HUES64 (cell line): Measurements from ENCODE around the gene CELSR1.

Experiments
- H3K27ac ChIP-seq: 2 replicates; pipeline ENCODE4 v1.7.0; 2013; ENCODE audit warnings: low read depth, low read length, inconsistent platforms
- H3K27me3 ChIP-seq: 2 replicates; pipeline ENCODE4 v1.6.1; 2013; ENCODE audit warnings: mild to moderate bottlenecking, low read length; ENCODE audit not compliant: insufficient read depth
- H3K36me3 ChIP-seq: 2 replicates; pipeline ENCODE4 v1.6.1; 2013; ENCODE audit warnings: mild to moderate bottlenecking, low read length; ENCODE audit not compliant: insufficient read depth
- H3K4me1 ChIP-seq: 2 replicates; pipeline ENCODE4 v1.6.1; 2013; ENCODE audit warnings: mild to moderate bottlenecking, low read length, moderate library complexity; ENCODE audit not compliant: insufficient read depth
- H3K4me3 ChIP-seq: 2 replicates; pipeline ENCODE4 v1.5.1; 2013; ENCODE audit warnings: mild to moderate bottlenecking, low read length, moderate library complexity
- H3K9ac ChIP-seq: 2 replicates; pipeline ENCODE4 v1.6.1; 2013; ENCODE audit warnings: mild to moderate bottlenecking, low read depth, low read length
- H3K9me3 ChIP-seq: 2 replicates; pipeline ENCODE4 v1.6.1; 2013; ENCODE audit warnings: low read depth, low read length; ENCODE audit not compliant: insufficient read depth
- WGBS: fragments of 150-250, 120-280 bp; methylation state at CpG from one replicate; pipeline ENCODE4 v1.1.7; 2013; ENCODE audit warnings: missing lambda C conversion rate; 5-methylcytosine and 5-hydroxymethylcytosine counted together

The CELSR1 gene

GRCh38 chr22:46351131-46351735 lies 186.2 kb downstream of the CELSR1 start:
- no peak overlapping the region for H3K9ac ChIP-seq
- H3K27me3 ChIP-seq = no peaks in the 10 kb centered on the region
- no peak overlapping the region for H3K4me3 ChIP-seq
- peaks cover 93% of the 10 kb centered on the region for H3K36me3 ChIP-seq
- no peak overlapping the region for H3K27ac ChIP-seq
- no peaks in the 10 kb centered on the region for H3K9me3 ChIP-seq
- 96% methylated on average over 28 of the region's 28 CpGs for WGBS
- H3K4me1 ChIP-seq = no peaks in the 10 kb centered on the region

GRCh38 chr22:46350646-46351045 lies 186.8 kb downstream of the CELSR1 start:
- Histone ChIP-seq H3K27me3 (no peaks in the 10 kb centered on the region), H3K36me3 (peaks cover 93% of the 10 kb centered on the region)

DNA sequence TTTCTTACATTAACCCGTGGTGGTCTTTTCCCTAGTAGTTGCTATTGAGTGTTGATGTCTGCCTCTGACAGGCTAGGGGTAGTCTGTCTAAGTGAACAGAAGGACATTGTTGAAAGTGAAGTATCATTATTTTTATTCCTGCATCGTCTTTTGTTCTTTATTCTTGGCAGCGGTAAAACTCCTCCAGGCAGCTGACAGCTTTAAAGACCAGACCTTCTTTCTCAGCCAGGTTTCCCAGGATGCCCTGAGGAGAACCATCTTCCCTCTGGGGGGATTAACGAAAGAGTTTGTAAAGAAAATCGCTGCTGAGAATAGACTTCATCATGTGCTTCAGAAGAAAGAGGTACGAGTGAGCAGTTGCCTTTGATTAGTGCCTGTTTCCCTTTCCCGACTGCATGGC lies 187.3 kb downstream of the CELSR1 start:
- no peaks in the 10 kb centered on the region for H3K9me3 ChIP-seq
- 95% methylated on average over 7 of the region's 7 CpGs for WGBS
- H3K9ac ChIP-seq = no peak overlapping the region
- no peak overlapping the region for H3K4me3 ChIP-seq
- no peaks in the 10 kb centered on the region for H3K27me3 ChIP-seq
- no peaks in the 10 kb centered on the region for H3K4me1 ChIP-seq
- no peak overlapping the region for H3K27ac ChIP-seq
- H3K36me3 ChIP-seq = peaks cover 94% of the 10 kb centered on the region

More at GRCh38 chr22:46350646-46351045, 186.8 kb downstream of the CELSR1 start:
- Histone ChIP-seq H3K27ac (no peak overlapping the region), H3K4me3 (no peak overlapping the region), H3K4me1 (no peaks in the 10 kb centered on the region), H3K9ac (no peak overlapping the region), H3K9me3 (no peaks in the 10 kb centered on the region)
- 97% methylated on average over 20 of the region's 20 CpGs for WGBS

DNA sequence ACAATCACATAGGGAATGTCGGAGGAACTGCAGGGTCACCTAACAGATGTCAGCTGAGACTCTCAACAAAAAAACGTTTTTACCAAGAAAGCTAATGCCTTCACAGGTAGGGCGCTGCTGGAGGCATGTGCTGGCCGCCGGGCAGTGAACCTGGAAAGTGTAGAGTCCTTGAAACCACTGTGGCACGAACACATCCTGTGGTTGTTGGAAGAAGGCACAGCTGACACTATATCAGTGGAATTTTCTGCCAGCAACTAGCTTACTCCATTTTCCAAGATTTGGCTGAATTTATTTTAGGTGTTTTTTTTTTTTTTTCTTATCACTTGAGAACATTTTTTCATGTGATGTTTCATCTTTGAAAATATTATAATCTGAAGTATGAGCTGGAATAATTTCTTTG lies 187.7 kb downstream of the CELSR1 start:
- Histone ChIP-seq H3K27me3 (no peaks in the 10 kb centered on the region), H3K27ac (no peak overlapping the region), H3K9ac (no peak overlapping the region), H3K4me1 (no peaks in the 10 kb centered on the region), H3K4me3 (no peak overlapping the region), H3K9me3 (no peaks in the 10 kb centered on the region), H3K36me3 (peaks cover 94% of the 10 kb centered on the region)
- 92% methylated on average over 6 of the region's 6 CpGs for WGBS

GRCh38 chr22:46349238-46349637 lies 188.2 kb downstream of the CELSR1 start:
- no peaks in the 10 kb centered on the region for H3K4me1 ChIP-seq
- H3K36me3 ChIP-seq = peaks cover 96% of the 10 kb centered on the region
- H3K4me3 ChIP-seq = no peak overlapping the region
- H3K9me3 ChIP-seq = no peaks in the 10 kb centered on the region
- no peak overlapping the region for H3K9ac ChIP-seq
- 94% methylated on average over 18 of the region's 18 CpGs for WGBS
- no peaks in the 10 kb centered on the region for H3K27me3 ChIP-seq
- no peak overlapping the region for H3K27ac ChIP-seq

- H3K36me3 ChIP-seq = peaks cover 96% of the 10 kb centered on the region
- 94% methylated on average over 15 of the region's 15 CpGs for WGBS
Observed at GRCh38 chr22:46348099-46348695, 189.2 kb downstream of the CELSR1 start.

GRCh38 chr22:46347646-46348045 lies 189.8 kb downstream of the CELSR1 start:
- Histone ChIP-seq H3K4me1 (no peaks in the 10 kb centered on the region), H3K36me3 (peaks cover 96% of the 10 kb centered on the region), H3K9ac (no peak overlapping the region), H3K27me3 (no peaks in the 10 kb centered on the region), H3K27ac (no peak overlapping the region), H3K4me3 (no peak overlapping the region), H3K9me3 (no peaks in the 10 kb centered on the region)
- 96% methylated on average over 12 of the region's 12 CpGs for WGBS

More at GRCh38 chr22:46348099-46348695, 189.2 kb downstream of the CELSR1 start:
- H3K9me3 ChIP-seq = no peaks in the 10 kb centered on the region
- no peak overlapping the region for H3K4me3 ChIP-seq
- no peaks in the 10 kb centered on the region for H3K27me3 ChIP-seq
- no peak overlapping the region for H3K27ac ChIP-seq
- no peak overlapping the region for H3K9ac ChIP-seq
- H3K4me1 ChIP-seq = no peaks in the 10 kb centered on the region

DNA sequence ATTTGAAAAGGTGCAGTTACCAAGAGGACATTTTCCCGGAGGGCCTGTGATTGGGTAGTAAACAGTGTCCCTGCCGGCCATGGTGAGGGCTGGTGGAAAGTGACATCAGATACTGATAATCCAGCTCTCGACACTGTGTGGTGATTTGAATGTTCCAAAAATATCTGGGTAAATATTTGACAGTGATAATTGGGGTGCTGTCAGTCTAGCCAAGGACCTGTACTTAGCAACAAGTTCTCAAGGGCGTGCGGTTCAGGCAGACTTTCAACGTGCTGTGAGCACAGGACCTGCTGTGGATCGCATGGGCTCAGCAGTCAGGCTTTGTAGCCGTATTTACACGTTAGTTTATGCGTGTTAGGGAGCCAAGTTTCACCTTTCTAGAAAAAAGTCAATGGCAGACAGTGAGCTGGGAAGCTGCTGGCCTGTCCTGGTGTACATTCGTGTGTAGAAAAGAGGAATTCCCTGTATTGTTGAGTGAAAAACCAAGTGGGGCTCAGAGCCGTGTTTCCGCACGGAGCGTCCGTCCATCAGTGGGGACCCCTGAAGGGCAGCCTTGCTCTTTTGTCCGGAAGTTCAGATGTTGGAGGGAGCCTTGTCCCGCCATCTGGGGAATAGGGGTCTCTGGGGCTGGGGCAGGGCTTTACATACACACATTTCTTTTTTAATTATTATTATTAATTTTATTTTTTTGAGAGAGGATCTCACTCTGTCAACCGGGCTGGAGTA lies 190.6 kb downstream of the CELSR1 start:
- Histone ChIP-seq H3K9me3 (no peaks in the 10 kb centered on the region), H3K9ac (no peak overlapping the region), H3K36me3 (peaks cover 96% of the 10 kb centered on the region), H3K27ac (no peak overlapping the region), H3K27me3 (no peaks in the 10 kb centered on the region), H3K4me1 (no peaks in the 10 kb centered on the region), H3K4me3 (no peak overlapping the region)
- WGBS = 96% methylated on average over 18 of the region's 19 CpGs

GRCh38 chr22:46340676-46341075 lies 196.7 kb downstream of the CELSR1 start:
- Histone ChIP-seq H3K36me3 (peaks cover 81% of the 10 kb centered on the region), H3K4me3 (no peak overlapping the region), H3K9me3 (no peaks in the 10 kb centered on the region), H3K4me1 (no peaks in the 10 kb centered on the region), H3K9ac (no peak overlapping the region), H3K27me3 (no peaks in the 10 kb centered on the region), H3K27ac (no peak overlapping the region)
- 96% methylated on average over 13 of the region's 13 CpGs for WGBS

DNA sequence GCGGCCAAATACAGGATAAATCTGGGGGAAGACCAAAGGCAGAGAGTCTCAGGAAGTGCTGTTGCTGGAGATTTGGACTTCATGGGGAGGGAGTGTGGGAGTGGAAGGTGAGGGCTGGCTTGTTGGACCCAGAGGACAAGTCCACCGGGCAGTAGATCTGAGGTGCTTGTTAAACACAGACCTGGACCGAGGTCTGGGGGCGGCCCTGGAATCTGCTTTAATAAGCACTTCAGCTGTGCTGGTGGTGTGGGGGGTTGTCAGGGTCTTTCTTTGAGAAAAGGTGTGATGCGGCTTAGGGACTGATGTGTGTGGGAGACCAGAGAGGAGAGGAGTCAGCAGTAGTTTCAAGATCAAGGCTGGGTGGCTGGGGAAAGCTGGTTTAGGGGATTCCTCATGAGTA lies 197.5 kb downstream of the CELSR1 start:
- Histone ChIP-seq H3K4me3 (no peak overlapping the region), H3K9ac (no peak overlapping the region), H3K36me3 (peaks cover 74% of the 10 kb centered on the region), H3K9me3 (no peaks in the 10 kb centered on the region), H3K27me3 (no peaks in the 10 kb centered on the region), H3K27ac (no peak overlapping the region), H3K4me1 (no peaks in the 10 kb centered on the region)
- whole genome bisulfite sequencing = 98% methylated on average over 5 of the region's 5 CpGs

DNA sequence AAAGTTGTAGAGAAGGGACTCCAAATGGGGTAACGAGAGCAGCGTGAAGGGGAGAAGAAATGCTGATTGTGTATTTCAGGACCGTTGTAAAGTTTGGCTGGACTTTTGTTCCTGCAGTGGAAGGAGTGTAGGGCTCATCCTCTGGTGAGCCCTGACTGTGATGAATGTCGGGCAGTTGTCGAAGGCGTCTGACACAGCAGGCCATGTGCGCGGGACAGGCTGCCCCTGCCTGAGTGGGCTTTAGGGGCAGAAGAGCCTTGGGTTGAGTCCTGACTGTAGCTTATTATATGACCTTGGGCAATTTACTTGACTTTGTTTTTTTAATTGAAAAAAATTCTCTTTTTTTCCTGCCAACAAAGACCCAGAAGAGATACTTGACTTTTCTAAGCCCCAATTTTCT lies 198.8 kb downstream of the CELSR1 start:
- Histone ChIP-seq H3K27me3 (no peaks in the 10 kb centered on the region), H3K4me3 (no peak overlapping the region), H3K4me1 (peaks cover 5% of the 10 kb centered on the region; the same call in 1 of the 2 replicates), H3K36me3 (peaks cover 61% of the 10 kb centered on the region), H3K27ac (no peak overlapping the region), H3K9me3 (no peaks in the 10 kb centered on the region), H3K9ac (no peak overlapping the region)
- WGBS = 95% methylated on average over 8 of the region's 8 CpGs
